ENCODE data around the gene MSRB1. TPM values are rescaled to one million over a fixed set of nuclear protein-coding genes. Genes with fewer than 3 reads are reported as not detected.
A peak's percentile ranks its signal among the peaks of the same experiment; 100 is the strongest.

MSRB1 gene
- total RNA-seq, 1 experiment from 2014 or later: 5.8 TPM

GRCh38 chr16:1929105-1929504, 13.9 kb downstream of the MSRB1 start:
- TF ChIP-seq CTCF (IDR thresholded peaks at IDR 0.05; ENCODE audit: unreplicated experiment): no peak
- H3K36me3 Mint-ChIP-seq (ENCODE audit: insufficient read depth, unreplicated experiment): peaks cover 7% of the 10 kb centered on the region

GRCh38 chr16:1926271-1926670, 16.7 kb downstream of the MSRB1 start:
- H3K27me3 Mint-ChIP-seq (ENCODE audit: insufficient read depth, unreplicated experiment): peaks cover 5% of the 10 kb centered on the region
- no peaks in the 10 kb centered on the region for H3K4me1 Mint-ChIP-seq (ENCODE audit: insufficient read depth, unreplicated experiment)
- peaks cover 7% of the 10 kb centered on the region for H3K36me3 Mint-ChIP-seq (ENCODE audit: insufficient read depth, unreplicated experiment)
- TF ChIP-seq CTCF (IDR thresholded peaks at IDR 0.05; ENCODE audit: unreplicated experiment): no peak
- no TSS peak for BruUV-seq (replicated peaks)
- POLR2A ChIA-PET: no interaction called here
- CTCF ChIA-PET: interaction anchor here (1.5 to 7.2 kb wide), 2 partner anchors 12 to 60 kb away, joined by 4 to 105 read pairs; no protein-coding TSS in a partner anchor
- no peak for DNase-seq (ENCODE audit: unreplicated experiment)
- no peaks in the 10 kb centered on the region for H3K9me3 Mint-ChIP-seq (ENCODE audit: unreplicated experiment)
- intact Hi-C loops (cut with micrococcal nuclease): no loop called here
- H3K27ac Mint-ChIP-seq (ENCODE audit: low read depth, unreplicated experiment): no peak overlapping the region
- no peak overlapping the region for H3K4me3 Mint-ChIP-seq (ENCODE audit: unreplicated experiment)

More at GRCh38 chr16:1929105-1929504, 13.9 kb downstream of the MSRB1 start:
- DNase-seq (ENCODE audit: unreplicated experiment): no peak
- Mint-ChIP-seq H3K4me1 (ENCODE audit: insufficient read depth, unreplicated experiment) (no peaks in the 10 kb centered on the region), H3K4me3 (ENCODE audit: unreplicated experiment) (peak overlapping the region; percentile 31), H3K27ac (ENCODE audit: low read depth, unreplicated experiment) (no peak overlapping the region), H3K9me3 (ENCODE audit: unreplicated experiment) (no peaks in the 10 kb centered on the region), H3K27me3 (ENCODE audit: insufficient read depth, unreplicated experiment) (no peaks in the 10 kb centered on the region)
- ChIA-PET POLR2A (interaction anchor here (0.7 to 1.9 kb wide), 3 partner anchors 36 to 102 kb away, joined by 3 to 7 read pairs (median 4); partner anchors contain the start of genes FAHD1 and RPS2), CTCF (interaction anchor here (0.5 to 7.2 kb wide), 16 partner anchors 9 to 238 kb away, joined by 3 to 105 read pairs (median 3); no protein-coding TSS in a partner anchor)
- BruUV-seq (replicated peaks): no TSS peak
- intact Hi-C loops (cut with micrococcal nuclease): loop anchor here (2.0 kb wide), 1 partner anchor 64 kb away; no protein-coding TSS in a partner anchor

GRCh38 chr16:1924095-1924494, 18.9 kb downstream of the MSRB1 start:
- BruUV-seq (replicated peaks): no TSS peak
- intact Hi-C loops (cut with micrococcal nuclease): no loop called here
- no peak overlapping the region for H3K27ac Mint-ChIP-seq (ENCODE audit: low read depth, unreplicated experiment)
- peaks cover 6% of the 10 kb centered on the region for H3K4me1 Mint-ChIP-seq (ENCODE audit: insufficient read depth, unreplicated experiment)
- peaks cover 27% of the 10 kb centered on the region for H3K27me3 Mint-ChIP-seq (ENCODE audit: insufficient read depth, unreplicated experiment)
- CTCF ChIA-PET: interaction anchor here (0.6 to 1.3 kb wide), 6 partner anchors 13 to 593 kb away, joined by 3 to 5 read pairs (median 3); no protein-coding TSS in a partner anchor
- H3K4me3 Mint-ChIP-seq (ENCODE audit: unreplicated experiment): no peak overlapping the region
- peaks cover 3% of the 10 kb centered on the region for H3K36me3 Mint-ChIP-seq (ENCODE audit: insufficient read depth, unreplicated experiment)
- TF ChIP-seq CTCF (IDR thresholded peaks at IDR 0.05; ENCODE audit: unreplicated experiment): no peak
- no peak for DNase-seq (ENCODE audit: unreplicated experiment)
- POLR2A ChIA-PET: interaction anchor here (0.8 to 1.5 kb wide), 4 partner anchors 24 to 90 kb away, joined by 4 to 6 read pairs (median 4); partner anchors contain the start of gene RPS2
- no peaks in the 10 kb centered on the region for H3K9me3 Mint-ChIP-seq (ENCODE audit: unreplicated experiment)

- POLR2A ChIA-PET: interaction anchor here (0.8 to 1.5 kb wide), 4 partner anchors 23 to 89 kb away, joined by 4 to 6 read pairs (median 4); partner anchors contain the start of gene RPS2
These were observed 19.5 kb downstream of the MSRB1 start for GRCh38 chr16:1923299-1924034.

More at GRCh38 chr16:1923299-1924034, 19.5 kb downstream of the MSRB1 start:
- no peak overlapping the region for H3K27ac Mint-ChIP-seq (ENCODE audit: low read depth, unreplicated experiment)
- DNase-seq (ENCODE audit: unreplicated experiment): peak; percentile 39
- no peak for TF ChIP-seq CTCF (IDR thresholded peaks at IDR 0.05; ENCODE audit: unreplicated experiment)
- no peaks in the 10 kb centered on the region for H3K36me3 Mint-ChIP-seq (ENCODE audit: insufficient read depth, unreplicated experiment)
- no peak overlapping the region for H3K4me3 Mint-ChIP-seq (ENCODE audit: unreplicated experiment)
- H3K4me1 Mint-ChIP-seq (ENCODE audit: insufficient read depth, unreplicated experiment): peaks cover 6% of the 10 kb centered on the region
- H3K9me3 Mint-ChIP-seq (ENCODE audit: unreplicated experiment): no peaks in the 10 kb centered on the region
- intact Hi-C loops (cut with micrococcal nuclease): no loop called here
- BruUV-seq (replicated peaks): no TSS peak
- peaks cover 33% of the 10 kb centered on the region for H3K27me3 Mint-ChIP-seq (ENCODE audit: insufficient read depth, unreplicated experiment)
- CTCF ChIA-PET: interaction anchor here (0.6 to 1.3 kb wide), 8 partner anchors 12 to 592 kb away, joined by 3 to 5 read pairs (median 3); no protein-coding TSS in a partner anchor
